ENCODE data around the gene KLHL6. TPM values are rescaled to one million over a fixed set of nuclear protein-coding genes. Genes with fewer than 3 reads are reported as not detected.
"Not testable (repeated sequence)": the region's sequence is repeated elsewhere in the genome, so short reads cannot be mapped to it uniquely, and the experiment has no call there.

The KLHL6 gene
- total RNA-seq, 1 donor from 2014 or later, result 2.2 TPM

DNA sequence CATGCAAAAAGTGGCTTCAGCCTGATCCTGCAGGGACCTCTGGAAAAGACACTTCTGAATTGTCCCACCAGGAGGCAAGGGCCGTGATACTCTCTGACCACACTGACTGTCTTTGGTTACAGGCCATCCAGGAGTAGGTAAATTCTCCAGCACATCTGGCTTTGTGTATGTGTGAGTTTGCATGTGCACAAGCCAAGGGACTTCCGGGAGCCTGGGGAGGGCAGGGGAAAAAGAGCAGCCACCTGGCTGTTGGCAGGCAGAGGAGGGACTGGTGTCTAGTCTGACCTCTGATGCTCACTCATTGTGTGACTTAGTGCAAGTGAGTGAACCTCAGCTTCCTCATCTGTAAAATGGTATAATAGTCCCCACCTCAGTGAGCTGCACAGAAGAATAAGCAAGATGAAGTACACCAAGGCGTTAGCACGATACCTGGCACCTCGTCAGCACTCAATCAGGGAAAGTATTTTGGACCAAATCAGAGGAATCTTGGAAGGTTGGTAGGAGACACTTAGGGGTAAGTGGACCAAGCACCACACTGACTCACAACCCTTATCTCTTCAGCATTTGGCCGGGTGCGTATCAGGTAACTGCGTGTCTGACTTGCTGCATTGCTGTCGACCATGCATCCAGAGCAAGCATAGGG is 19.1 kb downstream of the KLHL6 start:
- DNase-seq (ENCODE audit: low spot score), result no peak
- intact Hi-C loops (cut with DNase I), result no loop called here

GRCh38 chr3:183534249-183534648 is 21.3 kb downstream of the KLHL6 start:
- DNase-seq (ENCODE audit: low spot score), result no peak
- intact Hi-C loops (cut with DNase I), result no loop called here

- intact Hi-C loops (cut with DNase I), result no loop called here
- no peak for DNase-seq (ENCODE audit: low spot score)
Measured at GRCh38 chr3:183533412-183534132, 21.9 kb downstream of the KLHL6 start.

DNA sequence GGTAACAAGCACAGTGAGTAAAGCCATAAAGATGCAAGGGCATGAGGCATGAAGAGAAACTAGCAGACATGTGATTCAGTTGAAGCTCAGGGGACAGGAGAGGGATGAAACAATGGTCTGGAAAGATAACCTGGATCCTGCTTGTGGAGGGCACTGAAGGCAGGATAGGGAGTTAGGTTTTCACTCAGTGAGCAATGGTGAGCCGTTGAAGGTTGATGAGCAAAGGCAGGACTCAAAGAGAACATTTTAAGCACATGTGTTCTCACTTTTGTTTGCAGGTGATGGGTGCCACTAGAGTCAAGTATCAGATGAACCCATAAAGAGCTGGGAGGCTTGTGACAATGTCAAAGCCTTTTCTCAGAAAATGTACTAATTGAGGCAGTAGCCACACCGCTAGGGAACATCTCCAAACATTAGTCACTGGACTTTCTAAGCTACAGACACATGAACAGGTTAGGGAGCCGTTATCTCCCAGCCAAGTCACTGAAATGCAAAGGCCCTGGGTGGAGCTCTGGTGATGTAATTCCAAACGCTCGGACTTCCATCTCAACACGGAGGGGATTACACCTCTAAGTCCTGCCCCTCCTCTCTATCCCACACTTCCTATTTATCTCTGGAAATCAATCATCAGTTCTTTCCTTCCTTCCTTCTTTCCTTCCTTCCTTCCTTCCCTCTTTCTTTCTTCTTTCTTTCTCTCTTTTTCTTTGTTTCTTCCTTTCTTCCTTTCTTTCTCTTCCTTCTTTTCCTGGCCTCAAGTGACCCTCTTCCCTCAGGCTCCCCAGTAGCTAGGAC is 22.7 kb downstream of the KLHL6 start:
- intact Hi-C loops (cut with DNase I), result no loop called here
- no peak for DNase-seq (ENCODE audit: low spot score)

DNA sequence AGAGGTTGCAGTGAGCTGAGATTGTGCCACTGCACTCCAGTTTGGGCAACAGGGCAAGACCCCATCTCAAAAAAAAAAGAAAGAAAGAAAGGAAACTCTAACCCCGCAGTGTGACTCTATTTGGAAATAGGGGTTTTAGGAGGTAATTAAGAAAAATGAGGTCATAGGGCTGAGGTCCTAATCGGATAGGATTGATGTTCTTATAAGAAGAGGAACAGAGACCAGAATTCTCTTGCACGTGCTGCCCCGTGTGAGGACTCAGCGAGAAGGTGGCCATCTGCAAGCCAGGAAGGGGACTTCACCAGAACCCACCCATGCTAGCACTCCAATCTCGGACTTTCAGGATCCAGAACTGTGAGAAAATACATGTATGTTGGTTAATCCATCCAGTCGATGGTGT is 25.8 kb downstream of the KLHL6 start:
- no peak for DNase-seq (ENCODE audit: low spot score)
- intact Hi-C loops (cut with DNase I), result no loop called here

DNA sequence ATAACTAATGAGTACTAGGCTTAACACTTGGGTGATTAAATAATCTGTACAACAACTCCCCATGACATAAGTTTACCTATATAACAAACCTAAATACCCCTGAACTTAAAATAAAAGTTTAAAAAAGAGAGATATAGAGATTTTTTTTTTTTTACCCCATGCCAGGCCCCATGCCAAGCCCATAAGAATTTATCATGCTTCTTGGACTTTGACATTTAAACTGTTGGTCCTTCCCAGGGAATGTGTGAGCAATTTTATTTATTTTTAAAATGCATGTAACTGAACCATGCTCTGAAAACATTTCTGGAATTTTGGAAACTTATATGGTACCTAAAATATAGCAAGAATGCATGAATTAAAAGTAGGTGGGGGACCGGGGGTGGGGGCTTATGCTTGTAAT is 26.3 kb downstream of the KLHL6 start:
- DNase-seq (ENCODE audit: low spot score), result no peak

DNA sequence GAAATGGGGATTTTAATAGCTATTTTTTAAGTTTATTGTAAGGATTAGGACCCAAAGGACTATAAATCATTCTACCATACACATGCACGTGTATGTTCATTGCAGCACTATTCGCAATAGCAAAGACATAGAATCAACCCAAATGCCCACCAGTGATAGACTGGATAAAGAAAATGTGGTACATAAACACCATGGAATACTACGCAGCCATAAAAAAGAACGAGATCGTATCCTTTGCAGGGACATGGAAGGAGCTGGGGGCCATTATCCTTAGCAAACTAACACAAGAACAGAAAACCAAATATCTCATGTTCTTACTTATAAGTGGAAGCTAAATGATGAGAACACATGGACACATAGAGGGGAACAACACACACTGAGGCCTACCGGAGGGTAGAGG is 26.7 kb downstream of the KLHL6 start:
- DNase-seq (ENCODE audit: low spot score); intact Hi-C loops (cut with DNase I): not testable (repeated sequence)

More for the DNA sequence above, 26.3 kb downstream of the KLHL6 start:
- intact Hi-C loops (cut with DNase I), result no loop called here

GRCh38 chr3:183527428-183528379 is 27.8 kb downstream of the KLHL6 start:
- intact Hi-C loops (cut with DNase I), result no loop called here

DNA sequence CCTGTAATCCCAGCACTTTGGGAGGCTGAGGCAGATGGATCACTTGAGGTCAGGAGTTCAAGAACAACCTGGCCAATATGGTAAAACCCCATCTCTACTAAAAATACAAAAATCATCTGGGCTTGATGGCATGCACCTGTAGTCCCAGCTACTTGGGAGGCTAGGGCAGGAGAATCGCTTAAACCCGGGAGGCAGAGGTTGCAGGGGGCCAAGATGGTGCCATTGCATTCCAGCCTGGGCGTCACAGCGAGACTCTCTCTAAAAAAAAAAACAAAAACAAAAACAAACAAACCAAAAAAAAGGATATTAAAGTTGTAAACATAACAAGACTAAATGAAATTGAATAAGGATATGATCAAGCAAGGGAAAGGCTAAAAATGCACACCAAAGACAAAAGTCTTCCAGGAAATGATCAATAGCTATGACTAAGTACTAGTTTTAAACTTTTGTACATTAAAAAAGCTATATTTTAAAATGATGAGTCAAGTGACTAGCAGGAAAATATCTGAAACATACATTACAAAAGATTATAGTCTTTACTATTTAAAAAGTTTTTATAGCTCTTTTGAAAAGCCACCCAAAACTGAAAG is 28.6 kb downstream of the KLHL6 start:
- intact Hi-C loops (cut with DNase I), result no loop called here
- DNase-seq (ENCODE audit: low spot score), result no peak

More at GRCh38 chr3:183527428-183528379, 27.8 kb downstream of the KLHL6 start:
- no peak for DNase-seq (ENCODE audit: low spot score)

- DNase-seq (ENCODE audit: low spot score), result no peak
- intact Hi-C loops (cut with DNase I), result no loop called here
Measured at GRCh38 chr3:183524476-183524875, 31.0 kb downstream of the KLHL6 start.

- intact Hi-C loops (cut with DNase I); DNase-seq (ENCODE audit: low spot score): not testable (repeated sequence)
Measured at GRCh38 chr3:183520741-183521556, 34.6 kb downstream of the KLHL6 start.

DNA sequence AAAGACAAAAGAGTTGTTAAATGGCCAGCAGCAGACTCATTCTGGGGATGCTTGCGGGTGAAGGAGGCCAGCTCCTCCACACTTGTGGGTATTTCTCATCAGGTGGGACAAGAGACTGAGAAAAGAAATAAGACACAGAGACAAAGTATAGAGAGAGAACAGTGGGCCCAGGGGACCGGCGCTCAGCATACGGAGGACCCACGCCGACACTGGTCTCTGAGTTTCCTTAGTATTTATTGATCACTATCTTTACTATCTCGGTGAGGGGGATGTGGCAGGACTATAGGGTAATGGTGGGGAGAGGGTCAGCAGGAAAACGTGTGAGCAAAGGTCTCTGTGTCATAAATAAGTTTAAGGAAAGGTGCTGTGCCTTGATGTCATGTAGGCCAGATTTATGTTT is 35.2 kb downstream of the KLHL6 start:
- DNase-seq (ENCODE audit: low spot score); intact Hi-C loops (cut with DNase I): not testable (repeated sequence)

DNA sequence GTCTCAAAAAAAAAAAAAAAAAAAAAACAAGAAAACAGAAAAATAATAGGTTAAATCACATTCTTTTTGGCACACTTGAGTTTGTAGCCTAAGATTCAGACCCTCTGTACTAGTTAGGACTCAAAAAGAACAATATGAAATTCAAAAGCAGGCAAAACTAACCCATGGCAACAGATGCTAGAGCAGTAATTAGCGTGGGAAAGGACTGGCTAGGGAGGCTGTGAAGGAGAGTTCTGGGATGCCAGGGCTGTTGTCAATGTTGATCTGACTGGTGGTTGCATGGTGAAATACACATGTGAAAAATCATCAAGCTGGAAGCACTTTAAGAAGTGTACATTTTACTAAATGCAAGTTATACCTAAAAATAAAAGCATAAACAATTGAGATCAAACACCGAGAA is 35.6 kb downstream of the KLHL6 start:
- intact Hi-C loops (cut with DNase I), result no loop called here
- no peak for DNase-seq (ENCODE audit: low spot score)

GRCh38 chr3:183518491-183519251 is 36.8 kb downstream of the KLHL6 start:
- DNase-seq (ENCODE audit: low spot score), result no peak
- intact Hi-C loops (cut with DNase I), result no loop called here

GRCh38 chr3:183517607-183518006 is 37.9 kb downstream of the KLHL6 start:
- no peak for DNase-seq (ENCODE audit: low spot score)
- intact Hi-C loops (cut with DNase I), result no loop called here

- DNase-seq (ENCODE audit: low spot score), result no peak
- intact Hi-C loops (cut with DNase I), result no loop called here
Measured at GRCh38 chr3:183515968-183516851, 39.3 kb downstream of the KLHL6 start.

- no peak for DNase-seq (ENCODE audit: low spot score)
- intact Hi-C loops (cut with DNase I), result no loop called here
Measured at GRCh38 chr3:183514021-183514420, 41.5 kb downstream of the KLHL6 start.
